ENCODE results near the gene ZNF318. TPM values are rescaled to one million over a fixed set of nuclear protein-coding genes. Genes with fewer than 3 reads are reported as not detected.
A peak's percentile ranks its signal among the peaks of the same experiment; 100 is the strongest.

Gene ZNF318
- total RNA-seq, 1 experiment from 2014 or later: 8.1 TPM

DNA sequence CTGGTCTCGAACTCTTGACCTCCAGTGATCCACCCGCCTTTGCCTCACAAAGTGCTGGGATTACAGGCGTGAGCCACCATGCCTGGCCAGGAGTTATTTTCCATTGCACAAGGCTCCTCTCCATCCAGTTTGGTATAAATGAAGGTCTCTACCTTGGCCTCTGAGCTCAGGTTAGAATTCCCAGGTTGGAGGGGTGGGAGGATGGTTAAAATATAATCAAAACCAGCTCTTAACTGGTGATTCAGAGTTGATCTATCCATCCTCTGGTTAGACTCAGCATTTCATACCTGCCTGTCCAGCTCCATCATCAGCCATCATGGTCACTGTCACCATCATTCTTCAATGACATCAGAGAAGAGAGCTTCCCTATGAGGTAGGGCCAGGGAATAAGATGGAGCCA, 74.0 kb downstream of the ZNF318 start:
- peak; percentile 5 for DNase-seq
- H3K36me3 ChIP-seq (replicated peaks; ENCODE audit: control insufficient read depth, insufficient read depth, low read length): no peaks in the 10 kb centered on the region
- H3K27me3 ChIP-seq (ENCODE audit: control insufficient read depth, insufficient read depth, low read length): no peaks in the 10 kb centered on the region
- H3K4me3 ChIP-seq (ENCODE audit: insufficient read depth, low read depth, low read length): no peak overlapping the region

DNA sequence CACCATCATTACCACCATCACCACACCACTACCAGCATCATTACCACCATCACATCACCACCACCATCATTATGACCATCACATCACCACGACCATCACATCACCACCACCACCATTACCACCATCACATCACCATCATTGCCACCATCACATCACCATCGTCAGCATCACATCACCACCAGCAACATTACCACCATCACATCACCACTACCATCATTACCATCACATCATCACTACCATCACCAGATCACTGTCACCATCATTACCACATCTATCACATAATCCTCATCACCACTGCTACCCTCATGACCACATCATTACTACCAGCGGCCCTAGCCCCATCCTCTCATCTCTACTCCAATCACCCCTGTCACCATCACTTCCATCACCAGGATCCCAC, 74.9 kb downstream of the ZNF318 start:
- Histone ChIP-seq H3K36me3 (replicated peaks; ENCODE audit: control insufficient read depth, insufficient read depth, low read length) (no peaks in the 10 kb centered on the region), H3K27me3 (ENCODE audit: control insufficient read depth, insufficient read depth, low read length) (no peaks in the 10 kb centered on the region), H3K4me3 (ENCODE audit: insufficient read depth, low read depth, low read length) (no peak overlapping the region)
- no peak for DNase-seq

DNA sequence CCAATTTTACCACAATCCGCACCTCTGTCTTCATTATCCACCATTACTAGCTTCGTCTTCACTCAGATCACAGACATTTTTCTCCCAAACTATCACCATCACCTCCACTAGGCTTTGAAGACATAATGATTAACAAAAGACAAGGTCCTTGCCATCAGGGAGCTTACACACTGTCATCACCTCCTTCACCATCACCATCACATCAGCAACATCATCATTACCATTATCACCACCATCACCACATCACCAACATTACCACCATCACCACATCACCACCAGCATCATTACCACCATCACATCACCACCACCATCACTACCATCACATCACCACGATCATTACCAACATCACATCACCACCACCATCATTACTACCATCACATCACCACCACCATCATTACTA, 75.7 kb downstream of the ZNF318 start:
- DNase-seq: no peak

DNA sequence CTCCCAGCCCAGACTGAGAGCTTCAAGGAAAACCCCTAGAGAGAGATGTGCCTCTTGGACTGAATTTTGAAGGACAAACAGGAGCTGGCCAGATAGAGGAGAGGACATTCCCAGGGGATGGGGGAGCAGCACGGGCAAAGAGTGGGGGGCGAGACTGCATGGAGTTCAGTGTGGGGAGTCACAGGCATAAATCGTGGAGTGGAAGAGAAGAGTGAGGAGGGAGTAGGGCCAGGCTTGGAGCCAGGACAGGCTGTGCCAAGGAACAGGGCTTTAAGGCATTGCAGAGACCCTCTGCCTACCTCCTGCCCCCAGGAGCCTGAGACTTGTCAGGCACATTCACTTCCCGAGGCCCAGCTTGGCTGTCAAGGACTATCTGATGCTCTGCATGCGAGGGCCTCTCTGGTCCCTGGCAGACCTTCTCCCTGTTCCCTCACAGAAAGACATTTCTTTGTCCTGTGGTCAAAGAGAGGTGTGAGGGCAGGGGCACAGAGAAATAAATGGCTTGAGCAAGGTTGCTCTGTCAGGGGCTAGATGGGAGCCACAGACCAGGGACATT, 76.6 kb downstream of the ZNF318 start:
- DNase-seq: peak; percentile 16
- H3K36me3 ChIP-seq (replicated peaks; ENCODE audit: control insufficient read depth, insufficient read depth, low read length): no peaks in the 10 kb centered on the region
- no peaks in the 10 kb centered on the region for H3K27me3 ChIP-seq (ENCODE audit: control insufficient read depth, insufficient read depth, low read length)
- H3K4me3 ChIP-seq (ENCODE audit: insufficient read depth, low read depth, low read length): no peak overlapping the region

More for the DNA sequence above, 75.7 kb downstream of the ZNF318 start:
- Histone ChIP-seq H3K27me3 (ENCODE audit: control insufficient read depth, insufficient read depth, low read length) (no peaks in the 10 kb centered on the region), H3K36me3 (replicated peaks; ENCODE audit: control insufficient read depth, insufficient read depth, low read length) (no peaks in the 10 kb centered on the region), H3K4me3 (ENCODE audit: insufficient read depth, low read depth, low read length) (no peak overlapping the region)

DNA sequence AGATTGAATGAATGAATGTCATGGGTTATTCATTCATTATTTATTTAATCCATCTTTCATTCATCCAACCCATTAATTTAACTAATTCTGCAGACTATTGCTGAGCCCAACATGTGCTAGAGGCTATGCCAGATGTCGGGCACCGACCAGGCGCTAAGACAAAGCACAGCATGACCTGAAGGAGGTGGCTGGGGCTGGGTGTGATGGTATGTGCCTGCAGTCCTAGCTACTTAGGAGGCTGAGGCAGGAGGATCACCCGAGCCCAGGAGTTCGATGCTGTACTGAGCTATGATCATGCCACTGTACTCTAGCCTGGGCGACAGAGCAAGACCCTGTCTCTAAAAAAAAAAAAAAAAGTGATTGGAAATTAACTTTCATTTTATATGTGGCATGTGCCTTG, 77.1 kb downstream of the ZNF318 start:
- H3K36me3 ChIP-seq (replicated peaks; ENCODE audit: control insufficient read depth, insufficient read depth, low read length): no peaks in the 10 kb centered on the region

DNA sequence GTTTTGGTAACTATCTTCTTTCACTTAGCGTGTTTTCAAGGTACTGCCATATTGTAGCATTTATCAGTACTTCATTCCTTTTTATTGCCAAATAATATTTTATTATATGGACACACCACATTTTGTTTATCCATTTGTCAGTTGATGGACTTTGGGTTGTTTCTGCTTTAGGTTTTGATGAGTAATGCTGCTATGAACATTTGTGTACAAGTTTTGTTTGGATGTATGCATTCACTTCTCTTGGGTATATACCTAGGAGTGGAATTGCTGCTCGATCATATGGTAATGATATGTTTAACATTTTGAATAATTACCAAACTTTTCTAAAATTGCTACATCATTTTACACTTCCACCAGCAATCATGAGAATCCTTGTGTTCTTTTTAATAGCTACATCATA, 77.7 kb downstream of the ZNF318 start:
- DNase-seq: no peak
- no peak overlapping the region for H3K4me3 ChIP-seq (ENCODE audit: insufficient read depth, low read depth, low read length)
- no peaks in the 10 kb centered on the region for H3K36me3 ChIP-seq (replicated peaks; ENCODE audit: control insufficient read depth, insufficient read depth, low read length)
- H3K27me3 ChIP-seq (ENCODE audit: control insufficient read depth, insufficient read depth, low read length): no peaks in the 10 kb centered on the region

More for the DNA sequence above, 77.1 kb downstream of the ZNF318 start:
- DNase-seq: no peak
- H3K27me3 ChIP-seq (ENCODE audit: control insufficient read depth, insufficient read depth, low read length): no peaks in the 10 kb centered on the region
- no peak overlapping the region for H3K4me3 ChIP-seq (ENCODE audit: insufficient read depth, low read depth, low read length)

DNA sequence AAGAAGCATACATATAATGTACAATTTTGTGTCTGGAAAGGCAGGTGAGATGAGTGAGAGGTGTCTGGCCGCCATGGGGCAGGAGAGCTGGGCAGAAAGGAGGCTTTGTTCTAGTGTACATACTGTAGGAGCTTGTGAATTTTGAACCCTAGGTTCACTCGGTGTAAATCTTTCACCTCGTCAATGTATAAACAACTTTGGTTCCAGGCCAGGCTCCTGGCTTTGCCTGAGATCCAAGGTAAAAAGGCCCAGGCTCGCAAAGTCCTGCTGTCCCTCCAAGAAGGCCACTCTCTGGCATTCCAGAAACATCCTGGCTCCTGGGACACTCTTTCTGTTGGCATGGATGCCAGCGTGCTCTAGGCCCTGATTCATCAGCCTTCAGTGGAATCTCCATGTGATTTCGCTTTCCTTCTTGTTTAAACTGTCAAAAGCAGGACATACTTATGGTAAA, 78.5 kb downstream of the ZNF318 start:
- Histone ChIP-seq H3K36me3 (replicated peaks; ENCODE audit: control insufficient read depth, insufficient read depth, low read length) (no peaks in the 10 kb centered on the region), H3K4me3 (ENCODE audit: insufficient read depth, low read depth, low read length) (no peak overlapping the region), H3K27me3 (ENCODE audit: control insufficient read depth, insufficient read depth, low read length) (no peaks in the 10 kb centered on the region)
- peak; percentile 16 for DNase-seq

DNA sequence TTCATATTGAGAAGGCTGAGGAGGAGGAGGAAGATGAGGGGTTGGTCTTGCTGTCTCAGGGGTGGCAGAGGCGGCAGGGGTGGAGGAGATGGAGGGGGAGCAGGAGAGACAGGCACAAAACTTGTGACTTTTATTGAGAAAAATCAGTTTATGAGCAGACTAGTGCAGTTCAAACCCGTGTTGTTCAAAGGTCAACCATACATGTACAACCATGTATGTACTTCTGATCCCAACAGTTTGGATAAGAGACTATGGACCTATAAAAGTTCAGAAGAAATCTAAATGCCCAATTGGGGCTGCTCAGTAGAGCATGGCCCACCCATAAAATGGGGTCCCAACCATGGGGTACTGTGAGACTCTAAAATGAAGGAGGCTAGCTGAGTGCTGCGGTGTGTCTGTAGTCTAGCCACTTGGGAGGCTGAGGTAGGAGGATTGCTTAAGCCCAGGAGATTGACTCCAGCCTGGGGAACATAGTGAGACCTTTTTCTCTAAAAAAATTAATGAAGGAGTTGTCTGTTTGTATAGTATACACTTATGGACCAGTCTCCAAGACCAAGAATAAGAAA, 79.0 kb downstream of the ZNF318 start:
- H3K4me3 ChIP-seq (ENCODE audit: insufficient read depth, low read depth, low read length): no peak overlapping the region
- peaks cover 2% of the 10 kb centered on the region; the same call in 1 of the 2 replicates for H3K27me3 ChIP-seq (ENCODE audit: control insufficient read depth, insufficient read depth, low read length)
- DNase-seq: no peak
- no peaks in the 10 kb centered on the region for H3K36me3 ChIP-seq (replicated peaks; ENCODE audit: control insufficient read depth, insufficient read depth, low read length)

DNA sequence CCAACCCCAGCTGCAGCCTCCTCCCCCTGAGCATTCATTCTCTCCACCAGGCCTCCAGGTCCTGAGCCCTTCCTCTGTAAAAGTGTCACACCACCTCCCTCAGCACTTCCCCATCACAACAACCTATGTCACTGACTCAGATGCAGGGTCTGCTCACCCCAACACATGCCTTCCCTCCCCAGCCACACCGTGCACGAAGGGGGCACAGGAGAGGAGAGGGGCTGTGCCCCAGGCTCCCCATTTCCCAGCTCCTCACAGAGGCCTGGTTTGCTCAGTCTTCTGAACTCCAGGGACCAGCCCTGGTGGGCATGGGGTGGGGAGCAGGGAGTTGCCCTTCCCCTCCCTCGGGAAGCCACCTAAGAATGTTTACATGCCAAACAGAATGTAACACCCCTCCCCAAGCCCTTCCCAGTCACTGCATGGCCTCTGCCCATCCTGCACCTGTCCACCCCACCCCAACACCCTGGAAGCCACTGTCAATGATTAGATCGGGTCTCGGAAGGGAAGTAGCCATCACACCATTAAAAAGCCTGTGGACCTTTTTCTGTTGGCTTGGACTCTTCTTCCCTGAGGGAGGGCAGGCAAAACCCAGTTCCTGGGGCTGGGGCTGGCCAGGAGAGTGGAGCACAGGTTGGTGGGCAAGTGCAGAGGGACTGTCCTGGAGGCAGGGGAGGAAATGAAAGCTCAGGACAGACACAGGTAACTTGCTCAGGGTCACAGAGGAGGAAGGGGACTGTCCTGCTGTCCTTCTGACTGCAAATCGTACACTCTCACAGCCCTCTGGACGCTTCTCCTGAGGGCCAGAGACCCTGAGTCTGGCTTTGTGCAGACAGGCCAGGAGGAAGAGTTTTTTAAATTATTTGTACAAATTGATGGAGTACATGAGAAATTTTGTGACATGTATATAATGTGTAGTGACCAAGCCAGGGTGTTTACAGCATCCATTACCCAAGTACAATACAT, 81.4 kb downstream of the ZNF318 start:
- no peaks in the 10 kb centered on the region for H3K36me3 ChIP-seq (replicated peaks; ENCODE audit: control insufficient read depth, insufficient read depth, low read length)
- no peak for DNase-seq
- H3K27me3 ChIP-seq (ENCODE audit: control insufficient read depth, insufficient read depth, low read length): peaks cover 4% of the 10 kb centered on the region; the same call in 1 of the 2 replicates
- no peak overlapping the region for H3K4me3 ChIP-seq (ENCODE audit: insufficient read depth, low read depth, low read length)

DNA sequence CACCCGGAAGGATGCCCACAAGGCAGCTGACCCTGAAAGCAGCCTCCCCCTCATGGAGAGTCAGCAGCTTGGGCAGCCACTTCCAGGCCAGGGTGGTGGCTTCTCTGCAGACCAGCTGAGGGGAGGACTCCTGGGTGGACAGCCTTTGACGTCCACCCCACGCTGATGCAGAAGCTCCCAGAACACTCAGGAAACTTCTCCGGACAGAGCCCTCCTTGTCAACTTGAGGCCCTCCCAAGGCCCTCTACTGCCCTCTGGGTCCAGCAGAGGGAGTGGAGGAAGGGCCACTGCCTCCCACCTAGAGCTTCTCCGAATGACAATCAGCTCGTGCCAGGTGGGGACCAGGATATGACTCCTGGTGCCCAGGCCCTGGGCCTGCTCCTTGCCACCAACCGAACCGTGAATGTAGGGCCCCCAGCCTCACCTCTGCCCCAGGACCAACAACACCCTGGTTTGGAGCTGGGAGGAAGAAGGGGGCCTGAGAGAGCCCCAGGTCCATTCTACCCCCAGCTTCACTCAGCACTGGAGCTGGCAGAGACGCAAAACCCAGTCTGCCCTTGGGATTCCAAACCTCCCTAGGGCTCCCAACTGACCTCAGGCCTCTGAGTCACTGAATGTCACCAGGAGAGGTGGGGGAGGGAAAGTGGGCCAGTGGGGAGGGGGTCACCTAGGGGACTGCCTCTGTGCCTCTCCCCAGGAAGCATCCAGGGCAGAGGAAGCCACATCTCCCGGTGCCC, 82.3 kb downstream of the ZNF318 start:
- peak; percentile 89 for DNase-seq
- H3K4me3 ChIP-seq (ENCODE audit: insufficient read depth, low read depth, low read length): no peak overlapping the region
- H3K27me3 ChIP-seq (ENCODE audit: control insufficient read depth, insufficient read depth, low read length): peaks cover 4% of the 10 kb centered on the region; the same call in 1 of the 2 replicates
- no peaks in the 10 kb centered on the region for H3K36me3 ChIP-seq (replicated peaks; ENCODE audit: control insufficient read depth, insufficient read depth, low read length)

DNA sequence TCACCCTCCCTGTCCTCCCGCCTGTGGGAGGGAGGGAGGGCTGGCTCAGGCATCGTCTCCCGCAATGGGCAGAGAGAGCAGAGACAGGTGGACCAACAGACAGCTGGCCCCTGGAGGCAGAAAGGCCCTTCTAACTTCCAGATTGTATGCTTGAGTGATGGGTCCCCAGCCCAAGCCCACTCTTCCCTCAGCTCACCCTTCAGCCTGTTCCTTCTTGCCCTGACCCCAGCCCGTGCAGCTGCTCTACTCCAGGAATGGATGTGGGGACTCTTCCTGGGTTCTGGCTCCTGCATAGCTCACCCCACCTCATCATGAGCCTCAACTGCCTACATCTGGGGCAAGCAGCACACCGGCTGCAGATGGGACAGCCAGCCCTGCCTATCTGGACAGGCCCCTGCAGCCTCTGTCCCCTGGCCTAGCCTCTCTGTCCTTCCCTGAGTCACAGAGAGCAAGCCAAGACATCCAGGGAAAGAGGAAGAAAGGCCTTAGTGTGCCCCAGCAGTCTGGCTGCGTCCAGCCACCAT, 82.9 kb downstream of the ZNF318 start:
- H3K36me3 ChIP-seq (replicated peaks; ENCODE audit: control insufficient read depth, insufficient read depth, low read length): no peaks in the 10 kb centered on the region
- H3K4me3 ChIP-seq (ENCODE audit: insufficient read depth, low read depth, low read length): no peak overlapping the region
- peaks cover 4% of the 10 kb centered on the region; the same call in 1 of the 2 replicates for H3K27me3 ChIP-seq (ENCODE audit: control insufficient read depth, insufficient read depth, low read length)
- DNase-seq: no peak

All from H7 (cell line).